ENCODE measurements around the gene PRKRA. TPM values are rescaled to one million over a fixed set of nuclear protein-coding genes. Genes with fewer than 3 reads are reported as not detected.

PRKRA gene
- total RNA-seq, 4 donors from 2014 or later, result 37.3 to 52.1 (median 45.5) TPM

- no peaks in the 10 kb centered on the region for H3K27me3 ChIP-seq
- H3K9me3 ChIP-seq, result no peaks in the 10 kb centered on the region
- DNase-seq (ENCODE audit: low spot score in 2 of 2), result peak in 1 of 2 donors; percentile 53
- H3K4me3 ChIP-seq, result no peak overlapping the region
- 14 to 15% methylated on average over 7 of the region's 7 CpGs for WGBS, 2 donors
- no peaks in the 10 kb centered on the region for H3K36me3 ChIP-seq
- peak; percentile 49 to 63 (median 52) for TF ChIP-seq CTCF (IDR thresholded peaks at IDR 0.05)
- TF ChIP-seq POLR2A (IDR thresholded peaks at IDR 0.05), result no peak
- H3K4me1 ChIP-seq, result peaks cover 0 to 3% (median 0%) of the 10 kb centered on the region in 4 donors
- H3K27ac ChIP-seq, result no peak overlapping the region
Measured at GRCh38 chr2:178397002-178397605, 53.9 kb downstream of the PRKRA start.

DNA sequence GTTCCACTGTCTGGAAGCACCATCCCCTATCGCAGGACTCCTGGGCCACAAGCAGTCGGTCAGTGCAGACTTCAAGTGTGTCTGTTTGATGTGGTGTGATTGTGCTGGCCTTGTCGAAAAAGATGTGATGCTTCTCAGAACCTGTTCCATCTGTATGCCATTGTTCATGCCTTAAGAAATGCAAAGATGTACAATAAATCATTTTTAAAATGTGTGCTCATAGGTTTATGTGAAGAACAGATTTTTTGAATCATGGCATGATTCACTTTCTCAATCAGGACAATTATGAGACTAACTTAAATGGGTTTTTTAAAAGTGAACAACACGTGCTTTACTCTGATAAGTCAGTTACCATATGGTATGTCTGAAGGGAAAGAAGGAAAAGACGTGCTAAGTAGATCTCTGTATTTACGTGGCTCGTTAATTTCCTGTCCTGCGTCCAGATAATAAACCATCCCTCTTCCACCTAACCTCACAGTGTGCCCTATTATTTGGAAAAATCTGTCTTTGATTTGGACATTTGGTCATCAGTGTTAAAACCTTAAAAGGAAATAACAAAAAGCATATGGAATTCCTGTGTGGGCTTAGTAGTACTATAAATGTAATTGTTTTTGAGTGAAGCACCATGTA is 54.9 kb downstream of the PRKRA start:
- no peak for DNase-seq (ENCODE audit: low spot score in 2 of 2)
- Histone ChIP-seq H3K36me3 (no peaks in the 10 kb centered on the region), H3K9me3 (no peaks in the 10 kb centered on the region), H3K4me3 (no peak overlapping the region), H3K4me1 (peaks cover 0 to 3% (median 0%) of the 10 kb centered on the region in 4 donors), H3K27me3 (no peaks in the 10 kb centered on the region), H3K27ac (no peak overlapping the region)
- 72 to 78% methylated on average over 8 of the region's 8 CpGs for WGBS, 2 donors
- TF ChIP-seq POLR2A (IDR thresholded peaks at IDR 0.05) (no peak), EP300 (IDR thresholded peaks at IDR 0.05) (no peak), CTCF (IDR thresholded peaks at IDR 0.05) (no peak)

DNA sequence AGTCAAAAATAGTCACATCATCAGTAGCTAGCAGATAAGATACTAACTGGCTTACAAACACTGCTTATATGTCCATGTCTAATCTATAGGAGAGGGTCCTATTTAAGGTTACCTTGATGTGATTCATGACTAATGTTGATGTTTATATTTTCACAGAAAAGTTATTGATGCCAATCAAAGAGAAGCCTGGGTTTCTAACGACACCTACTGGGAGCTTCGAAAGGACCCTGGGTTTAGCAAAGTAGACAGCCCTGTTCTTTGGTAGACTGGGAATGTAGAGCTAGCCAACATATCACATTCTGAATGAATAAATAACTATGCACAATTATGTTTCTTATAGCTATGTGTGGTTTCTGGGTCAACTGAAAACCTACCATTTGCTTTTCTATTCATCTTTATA is 55.7 kb downstream of the PRKRA start:
- 71 to 94% methylated on average over 2 of the region's 2 CpGs for WGBS, 2 donors
- no peaks in the 10 kb centered on the region for H3K36me3 ChIP-seq
- H3K27me3 ChIP-seq, result no peaks in the 10 kb centered on the region
- H3K4me1 ChIP-seq, result peaks cover 0 to 3% (median 0%) of the 10 kb centered on the region in 4 donors
- H3K27ac ChIP-seq, result no peak overlapping the region
- DNase-seq (ENCODE audit: low spot score in 2 of 2), result no peak
- no peak overlapping the region for H3K4me3 ChIP-seq
- no peaks in the 10 kb centered on the region for H3K9me3 ChIP-seq
- no peak for TF ChIP-seq POLR2A (IDR thresholded peaks at IDR 0.05)
- TF ChIP-seq EP300 (IDR thresholded peaks at IDR 0.05), result no peak
- no peak for TF ChIP-seq CTCF (IDR thresholded peaks at IDR 0.05)

DNA sequence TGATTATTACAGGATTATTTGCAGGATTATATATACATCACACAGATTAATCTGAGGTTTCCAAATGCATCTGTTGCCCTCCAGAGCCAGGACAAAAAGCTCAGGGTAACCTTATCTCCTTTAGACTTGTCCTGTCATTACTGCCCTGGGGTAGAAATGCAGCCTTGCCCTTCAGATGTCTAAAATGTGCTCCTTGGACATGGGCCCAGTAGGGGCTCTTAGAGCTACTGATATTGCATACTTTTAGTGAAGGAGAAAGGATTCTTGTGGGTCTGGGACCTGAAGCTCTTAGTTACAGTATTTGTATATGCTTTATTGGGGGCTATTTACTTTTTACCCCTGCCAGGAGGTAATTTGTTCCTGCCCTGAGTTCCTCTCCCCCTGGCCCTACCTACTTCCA is 56.1 kb downstream of the PRKRA start:
- no peaks in the 10 kb centered on the region for H3K36me3 ChIP-seq
- no peaks in the 10 kb centered on the region for H3K27me3 ChIP-seq
- DNase-seq (ENCODE audit: low spot score in 2 of 2), result no peak
- H3K27ac ChIP-seq, result no peak overlapping the region
- TF ChIP-seq POLR2A (IDR thresholded peaks at IDR 0.05) (no peak), CTCF (IDR thresholded peaks at IDR 0.05) (no peak), EP300 (IDR thresholded peaks at IDR 0.05) (no peak)
- H3K4me3 ChIP-seq, result no peak overlapping the region
- peaks cover 0 to 3% (median 0%) of the 10 kb centered on the region in 4 donors for H3K4me1 ChIP-seq
- H3K9me3 ChIP-seq, result no peaks in the 10 kb centered on the region

DNA sequence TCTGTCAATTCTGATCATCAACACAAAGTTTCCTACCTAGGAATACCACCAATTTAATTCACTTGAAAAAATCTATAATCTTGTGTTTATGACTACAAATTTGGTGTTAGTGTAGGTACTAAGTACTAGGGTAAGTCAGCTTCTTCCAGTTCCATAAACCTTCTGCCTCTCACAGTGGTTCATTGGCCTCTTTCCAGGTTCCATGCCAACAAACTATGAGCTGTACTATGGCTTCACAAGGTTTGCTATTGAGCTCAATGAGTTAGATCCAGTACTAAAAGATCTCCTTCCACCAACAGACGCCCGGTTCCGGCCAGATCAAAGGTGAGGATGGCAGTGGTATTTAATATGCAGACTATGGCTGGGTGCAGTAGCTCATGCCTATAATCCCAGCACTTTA is 58.8 kb downstream of the PRKRA start:
- no peak for TF ChIP-seq POLR2A (IDR thresholded peaks at IDR 0.05)
- no peak for TF ChIP-seq CTCF (IDR thresholded peaks at IDR 0.05)
- TF ChIP-seq EP300 (IDR thresholded peaks at IDR 0.05), result no peak
- Histone ChIP-seq H3K27ac (no peak overlapping the region), H3K27me3 (no peaks in the 10 kb centered on the region), H3K4me1 (peaks cover 0 to 2% (median 0%) of the 10 kb centered on the region in 4 donors), H3K4me3 (no peak overlapping the region), H3K36me3 (no peaks in the 10 kb centered on the region), H3K9me3 (no peaks in the 10 kb centered on the region)
- no peak for DNase-seq (ENCODE audit: low spot score in 2 of 2)
- WGBS, 2 donors, result 76 to 89% methylated on average over 3 of the region's 3 CpGs

Data from tibial nerve (tissue), 4 donors.